K562 (cell line): ENCODE measurements around the gene HSD11B2. TPM values are rescaled to one million over a fixed set of nuclear protein-coding genes. Genes with fewer than 3 reads are reported as not detected.

ENCODE experiments used
- ATAC-seq: fragments of 200-7000 bp; cut with Tn5 transposase; 3 replicates; pipeline ENCODE4 v1.9.1; 2020; ENCODE audit warnings: moderate library complexity
- BruUV-seq: library from RNA; stranded (reverse); fragments of 400-500 nt; replicated peaks from 2 replicates; lab custom pipeline; 2021; lab: Mats Ljungman, UMichigan
- CTCF ChIA-PET: fragments of 300-600 bp; formaldehyde crosslinking; extraction: SDS; loops from one replicate; lab custom pipeline; 2021; ENCODE audit warnings: low intra/inter-chr PET ratio; lab: Yijun Ruan, JAX
- POLR2A ChIA-PET: fragments of 300-600, 350-650 bp; sonication (Branson Sonifier 250); formaldehyde crosslinking; extraction: SDS; loops from one replicate; lab custom pipeline; 2021; ENCODE audit warnings: antibody characterized with exemption, inconsistent platforms; lab: Yijun Ruan, JAX
- DNase-seq, 4 experiments: peaks; one replicate each; pipeline versions ENCODE4 v3.0.0 to v3.0.0-alpha.2; 2011 to 2018; ENCODE audit warnings: low spot score in 3 of 4, mixed read lengths in 3 of 4; ENCODE audit errors: extremely low read depth in 1 of 4
- FAIRE-seq: peaks from 2 replicates; lab custom pipeline; 2011; peaks lifted over from hg19 to GRCh38; lab: Jason Lieb, UNC
- H2AFZ ChIP-seq: 2 replicates; pipeline ENCODE4 v1.6.0; 2011; ENCODE audit warnings: low read depth, low read length, control low read depth, inconsistent platforms
- H3K27ac ChIP-seq: fragments of 200-600 bp; 3 replicates; pipeline ENCODE4 v1.8.0; 2011; ENCODE audit warnings: low read depth, mild to moderate bottlenecking, control low read depth, inconsistent platforms, low read length, moderate library complexity, mixed read lengths; ENCODE audit errors: extremely low read depth
- H3K27me3 ChIP-seq, 2 experiments: fragments of 300-600 bp in 1 of 2; 2 replicates in 1 of 2; 3 replicates in 1 of 2; pipeline versions ENCODE4 v1.6.0 to v1.8.0; 2011; ENCODE audit warnings: inconsistent platforms in 2 of 2, low read length in 2 of 2, mild to moderate bottlenecking in 1 of 2, mixed read lengths in 1 of 2, moderate library complexity in 1 of 2; ENCODE audit not compliant: control insufficient read depth in 2 of 2, insufficient read depth in 2 of 2
- H3K36me3 ChIP-seq: fragments of 300-600 bp; 3 replicates; pipeline ENCODE4 v1.8.0; 2011; ENCODE audit warnings: mild to moderate bottlenecking, low read length, inconsistent platforms; ENCODE audit not compliant: control insufficient read depth, insufficient read depth
- H3K4me1 ChIP-seq, 2 experiments: fragments of 200-600 bp in 1 of 2; replicated peaks in 1 of 2; 2 replicates in 1 of 2; 3 replicates in 1 of 2; pipeline versions ENCODE4 v1.5.1 to v1.8.0; 2011; ENCODE audit warnings: inconsistent platforms in 2 of 2, low read length in 2 of 2, mild to moderate bottlenecking in 1 of 2, mixed read lengths in 1 of 2, moderate library complexity in 1 of 2; ENCODE audit not compliant: control insufficient read depth in 2 of 2, insufficient read depth in 2 of 2
- H3K4me2 ChIP-seq: 2 replicates; pipeline ENCODE4 v1.6.1; 2011; ENCODE audit warnings: low read length, control low read depth, inconsistent platforms, mixed read lengths; ENCODE audit not compliant: insufficient read depth
- H3K4me3 ChIP-seq: fragments of 200-600 bp; sonication (generic), shearing (Covaris generic); 2 replicates; pipeline ENCODE4 v1.5.1; 2016; ENCODE audit warnings: control low read depth, inconsistent platforms
- H3K79me2 ChIP-seq: fragments of 200-600 bp; 3 replicates; pipeline ENCODE4 v1.8.0; 2011; ENCODE audit warnings: low read length, inconsistent platforms; ENCODE audit not compliant: control insufficient read depth, insufficient read depth
- H3K9ac ChIP-seq, 2 experiments: 2 replicates each; pipeline versions ENCODE4 v1.6.0 to v1.6.1; 2011; ENCODE audit warnings: low read depth in 2 of 2, low read length in 2 of 2, control low read depth in 1 of 2, inconsistent platforms in 1 of 2, mild to moderate bottlenecking in 1 of 2, mixed read lengths in 1 of 2; ENCODE audit not compliant: insufficient read depth in 1 of 2
- H3K9me1 ChIP-seq: one replicate; pipeline ENCODE4 v1.6.0; 2011; ENCODE audit warnings: inconsistent platforms, mild to moderate bottlenecking, low read length, moderate library complexity; ENCODE audit not compliant: control insufficient read depth, insufficient read depth
- H3K9me3 ChIP-seq: replicated peaks from 2 replicates; pipeline ENCODE4 v1.5.1; 2011; ENCODE audit warnings: low read depth, low read length, inconsistent platforms; ENCODE audit not compliant: control insufficient read depth, insufficient read depth
- H4K20me1 ChIP-seq: replicated peaks from 2 replicates; pipeline ENCODE4 v1.6.1; 2011; ENCODE audit warnings: low read length, inconsistent platforms, mixed read lengths; ENCODE audit not compliant: control insufficient read depth, insufficient read depth
- PRPF4 ChIP-seq: fragments of 200-400 bp; formaldehyde crosslinking; IDR thresholded peaks from one replicate; pipeline ENCODE4 v1.6.1; 2017; ENCODE audit warnings: low read length, low read depth, mild to moderate bottlenecking; ENCODE audit not compliant: insufficient read depth, poor library complexity, severe bottlenecking
- TFAP4 ChIP-seq: sonication (generic); formaldehyde crosslinking; IDR thresholded peaks from 2 replicates; pipeline ENCODE4 v1.8.0; 2022; ENCODE audit warnings: missing genetic modification reagents, mild to moderate bottlenecking, moderate library complexity, borderline replicate concordance
- ZNF609 ChIP-seq: sonication (generic); formaldehyde crosslinking; IDR thresholded peaks from 2 replicates; pipeline ENCODE4 v1.8.1; 2023; ENCODE audit warnings: missing genetic modification reagents, mild to moderate bottlenecking, borderline replicate concordance
- WGBS: fragments of 100-300 bp; shearing (Covaris generic); methylation state at CpG from one replicate; pipeline ENCODE4 v1.1.6; 2016; ENCODE audit warnings: low coverage, mixed read lengths; ENCODE audit not compliant: insufficient coverage; ENCODE audit errors: missing lambda C conversion rate; 5-methylcytosine and 5-hydroxymethylcytosine counted together
- in situ Hi-C: fragments of 300-500 bp; cut with MboI; formaldehyde crosslinking; loops from 4 replicates; pipeline ENCODE4 v1.15.0; 2018; ENCODE audit warnings: inconsistent platforms, mixed read lengths
- intact Hi-C: fragments of 100-400 bp; cut with micrococcal nuclease; formaldehyde crosslinking; loops from 2 replicates; pipeline ENCODE4 v1.14.2; 2022
- polyA plus RNA-seq, 8 experiments: library from polyadenylated mRNA; depleted of rRNA in 4 of 8; stranded (reverse) in 5 of 8; unstranded in 3 of 8; fragments of >200 nt; fragmentation: Nextera tagmentation in 2 of 8; fragmentation: Illumina TruSeq in 1 of 8; extraction: Ambion mirVana in 2 of 8; extraction: Trizol in 1 of 8; gene quantifications; 2 replicates each; pipeline versions ENCODE4 v1.2.1 to v1.2.3, GENCODE V29; 2011 to 2014; ENCODE audit warnings: inconsistent platforms in 1 of 8, missing spikeins in 1 of 8
- total RNA-seq, 7 experiments: library from RNA; depleted of rRNA in 6 of 7; stranded (reverse); fragments of >200 nt in 6 of 7; fragmentation: Illumina TruSeq in 2 of 7; extraction: Trizol in 2 of 7; gene quantifications; 2 replicates each; pipeline versions ENCODE4 v1.2.1 to v1.2.3, GENCODE V29; 2011 to 2021; ENCODE audit warnings: low replicate concordance in 1 of 7

HSD11B2 gene
- total and polyA plus RNA-seq, 9 of the 15 experiments (the other 6 are each of a cell fraction or from before 2014, with no cell fraction given) = 0.08 to 2.0 (median 0.79) TPM

- no peaks in the 10 kb centered on the region for H3K79me2 ChIP-seq
- in situ Hi-C loops = no loop called here
- CTCF ChIA-PET = no interaction called here
- H3K4me3 ChIP-seq = no peak overlapping the region
- peaks cover 0 to 38% of the 10 kb centered on the region in 2 experiments; a peak in 2 of 5 replicates for H3K4me1 ChIP-seq
- peak overlapping the region in 1 of 2 experiments; percentile 82; a peak in 2 of 4 replicates for H3K9ac ChIP-seq
- H3K9me1 ChIP-seq = peaks cover under 1% of the 10 kb centered on the region
- peak; percentile 14 for ATAC-seq
- no peaks in the 10 kb centered on the region for H3K9me3 ChIP-seq
- intact Hi-C loops = loop anchor here (2.0 kb wide), 1 partner anchor 17 kb away; no protein-coding TSS in a partner anchor
- peaks cover 69% of the 10 kb centered on the region; the same call in 2 of the 3 replicates for H3K36me3 ChIP-seq
- 75% methylated on average over 10 of the region's 12 CpGs for WGBS
- no peak for FAIRE-seq
- no peak for DNase-seq
- H2AFZ ChIP-seq = no peak overlapping the region
- no peak for TF ChIP-seq PRPF4
- BruUV-seq = no TSS peak
- H3K4me2 ChIP-seq = no peak overlapping the region
- POLR2A ChIA-PET = interaction anchor here (0.6 to 1.1 kb wide), 4 partner anchors 9 to 749 kb away, joined by 3 to 4 read pairs (median 4); partner anchors contain the start of gene CES3
- no peak overlapping the region for H3K27ac ChIP-seq
- H3K27me3 ChIP-seq = no peaks in the 10 kb centered on the region
- H4K20me1 ChIP-seq = peaks cover 19% of the 10 kb centered on the region
These were observed 15.3 kb downstream of the HSD11B2 start for GRCh38 chr16:67445913-67446907.

- Histone ChIP-seq H3K9ac (peak overlapping the region in 1 of 2 experiments; percentile 72; a peak in 2 of 4 replicates), H2AFZ (no peak overlapping the region), H3K4me2 (no peak overlapping the region), H3K79me2 (no peaks in the 10 kb centered on the region), H4K20me1 (peaks cover 21% of the 10 kb centered on the region), H3K27me3 (no peaks in the 10 kb centered on the region), H3K36me3 (peaks cover 72% of the 10 kb centered on the region; the same call in 2 of the 3 replicates), H3K27ac (no peak overlapping the region), H3K4me3 (no peak overlapping the region), H3K9me1 (peaks cover 2% of the 10 kb centered on the region), H3K9me3 (no peaks in the 10 kb centered on the region), H3K4me1 (peaks cover 0 to 34% of the 10 kb centered on the region in 2 experiments; a peak in 2 of 5 replicates)
- ATAC-seq (no peak), FAIRE-seq (no peak), DNase-seq (no peak)
- intact Hi-C loops (loop anchor here (2.0 kb wide), 1 partner anchor 18 kb away; no protein-coding TSS in a partner anchor), in situ Hi-C loops (no loop called here)
- CTCF ChIA-PET = no interaction called here
- POLR2A ChIA-PET = no interaction called here
- WGBS = 84% methylated on average over 6 of the region's 8 CpGs
- TF ChIP-seq TFAP4 = 0 out of 2 replicates have a peak, but pooled peaks have one; percentile 2
- TF ChIP-seq ZNF609 = no peak
- BruUV-seq = no TSS peak
These were observed 16.1 kb downstream of the HSD11B2 start for GRCh38 chr16:67446968-67447507.
